NB4 (cell line): ENCODE results near the gene MSMO1.
A peak's percentile ranks its signal among the peaks of the same experiment; 100 is the strongest.

Experiments used
- DNase-seq: peaks from one replicate; pipeline ENCODE4 v3.0.0; 2010; ENCODE audit warnings: low read depth
- H3K4me3 ChIP-seq: one replicate; pipeline ENCODE4 v1.5.1; 2011; ENCODE audit warnings: mild to moderate bottlenecking, low read depth, low read length, moderate library complexity
- MYC ChIP-seq: IDR thresholded peaks from 2 replicates; pipeline ENCODE4 v1.6.1; 2011; ENCODE audit warnings: low read depth, low read length
- POLR2A ChIP-seq: IDR thresholded peaks from 2 replicates; pipeline ENCODE4 v1.6.1; 2011; ENCODE audit warnings: mild to moderate bottlenecking; ENCODE audit not compliant: insufficient read length; ENCODE audit errors: extremely low read depth
- TF ChIP-seq, protein P1 (sequence below): IDR thresholded peaks from one replicate; pipeline ENCODE4 v1.5.1; 2012; ENCODE audit warnings: low read depth, low read length
- TF ChIP-seq, protein P2 (sequence below): IDR thresholded peaks from 2 replicates; pipeline ENCODE4 v1.6.1; 2011; ENCODE audit warnings: low read depth, low read length

The MSMO1 gene

DNA sequence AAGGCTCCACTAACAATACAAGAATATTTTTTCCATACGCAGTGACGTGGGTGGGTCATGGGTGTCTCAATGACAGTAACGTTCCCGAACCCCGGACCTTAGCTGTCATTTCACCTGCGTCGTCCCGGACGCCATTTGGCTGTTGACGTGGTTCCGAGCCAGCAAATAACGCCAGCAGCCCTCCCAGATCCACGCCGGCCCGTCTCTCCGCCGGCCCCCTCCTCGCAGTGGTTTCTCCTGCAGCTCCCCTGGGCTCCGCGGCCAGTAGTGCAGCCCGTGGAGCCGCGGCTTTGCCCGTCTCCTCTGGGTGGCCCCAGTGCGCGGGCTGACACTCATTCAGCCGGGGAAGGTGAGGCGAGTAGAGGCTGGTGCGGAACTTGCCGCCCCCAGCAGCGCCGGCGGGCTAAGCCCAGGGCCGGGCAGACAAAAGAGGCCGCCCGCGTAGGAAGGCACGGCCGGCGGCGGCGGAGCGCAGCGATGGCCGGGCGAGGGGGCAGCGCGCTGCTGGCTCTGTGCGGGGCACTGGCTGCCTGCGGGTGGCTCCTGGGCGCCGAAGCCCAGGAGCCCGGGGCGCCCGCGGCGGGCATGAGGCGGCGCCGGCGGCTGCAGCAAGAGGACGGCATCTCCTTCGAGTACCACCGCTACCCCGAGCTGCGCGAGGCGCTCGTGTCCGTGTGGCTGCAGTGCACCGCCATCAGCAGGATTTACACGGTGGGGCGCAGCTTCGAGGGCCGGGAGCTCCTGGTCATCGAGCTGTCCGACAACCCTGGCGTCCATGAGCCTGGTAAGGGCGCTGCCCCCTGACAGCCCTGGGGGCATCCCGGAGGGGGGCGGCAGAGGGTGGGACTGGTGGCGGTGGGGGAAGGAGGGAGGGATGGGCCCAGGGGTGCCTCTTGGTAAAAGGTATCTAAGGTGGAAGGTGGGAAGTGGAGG lies 51.5 kb downstream of the MSMO1 start, which contains the start of gene CPE:
CPE (plus strand) TSS at position 264 of the 933 bp plus-strand sequence; CDS start at position 478, 214 bp downstream.
- DNase-seq = peak; percentile 66
- TF ChIP-seq, protein P1, sequence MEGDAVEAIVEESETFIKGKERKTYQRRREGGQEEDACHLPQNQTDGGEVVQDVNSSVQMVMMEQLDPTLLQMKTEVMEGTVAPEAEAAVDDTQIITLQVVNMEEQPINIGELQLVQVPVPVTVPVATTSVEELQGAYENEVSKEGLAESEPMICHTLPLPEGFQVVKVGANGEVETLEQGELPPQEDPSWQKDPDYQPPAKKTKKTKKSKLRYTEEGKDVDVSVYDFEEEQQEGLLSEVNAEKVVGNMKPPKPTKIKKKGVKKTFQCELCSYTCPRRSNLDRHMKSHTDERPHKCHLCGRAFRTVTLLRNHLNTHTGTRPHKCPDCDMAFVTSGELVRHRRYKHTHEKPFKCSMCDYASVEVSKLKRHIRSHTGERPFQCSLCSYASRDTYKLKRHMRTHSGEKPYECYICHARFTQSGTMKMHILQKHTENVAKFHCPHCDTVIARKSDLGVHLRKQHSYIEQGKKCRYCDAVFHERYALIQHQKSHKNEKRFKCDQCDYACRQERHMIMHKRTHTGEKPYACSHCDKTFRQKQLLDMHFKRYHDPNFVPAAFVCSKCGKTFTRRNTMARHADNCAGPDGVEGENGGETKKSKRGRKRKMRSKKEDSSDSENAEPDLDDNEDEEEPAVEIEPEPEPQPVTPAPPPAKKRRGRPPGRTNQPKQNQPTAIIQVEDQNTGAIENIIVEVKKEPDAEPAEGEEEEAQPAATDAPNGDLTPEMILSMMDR = no peak
- no peak for TF ChIP-seq MYC
- TF ChIP-seq POLR2A = no peak
- TF ChIP-seq, protein P2, sequence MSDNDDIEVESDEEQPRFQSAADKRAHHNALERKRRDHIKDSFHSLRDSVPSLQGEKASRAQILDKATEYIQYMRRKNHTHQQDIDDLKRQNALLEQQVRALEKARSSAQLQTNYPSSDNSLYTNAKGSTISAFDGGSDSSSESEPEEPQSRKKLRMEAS = no peak
- H3K4me3 ChIP-seq = no peak within 1 kb of the TSS

DNA sequence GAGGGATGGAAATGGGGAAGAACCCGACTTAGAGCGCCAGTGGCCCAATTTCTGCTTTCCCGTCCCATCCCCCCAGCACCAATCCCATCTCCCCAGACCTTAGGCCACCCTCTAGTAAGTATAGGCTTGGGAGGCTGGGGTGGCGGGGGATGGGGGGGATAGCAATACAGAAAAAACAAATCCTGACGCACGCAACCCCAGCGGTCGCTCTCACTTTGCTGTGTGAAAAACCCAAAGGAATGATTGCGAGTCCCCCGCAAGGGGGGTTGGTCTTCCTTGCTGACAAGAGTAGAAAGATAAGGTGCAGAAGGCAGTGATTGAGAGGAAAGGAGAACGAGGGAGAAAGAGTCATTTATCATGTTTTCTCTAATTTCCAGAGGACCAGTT lies 52.2 kb downstream of the MSMO1 start:
- TF ChIP-seq, protein P2 = no peak
- TF ChIP-seq MYC (no peak), POLR2A (no peak)
- TF ChIP-seq, protein P1 = no peak
- H3K4me3 ChIP-seq = no peak overlapping the region
- no peak for DNase-seq

DNA sequence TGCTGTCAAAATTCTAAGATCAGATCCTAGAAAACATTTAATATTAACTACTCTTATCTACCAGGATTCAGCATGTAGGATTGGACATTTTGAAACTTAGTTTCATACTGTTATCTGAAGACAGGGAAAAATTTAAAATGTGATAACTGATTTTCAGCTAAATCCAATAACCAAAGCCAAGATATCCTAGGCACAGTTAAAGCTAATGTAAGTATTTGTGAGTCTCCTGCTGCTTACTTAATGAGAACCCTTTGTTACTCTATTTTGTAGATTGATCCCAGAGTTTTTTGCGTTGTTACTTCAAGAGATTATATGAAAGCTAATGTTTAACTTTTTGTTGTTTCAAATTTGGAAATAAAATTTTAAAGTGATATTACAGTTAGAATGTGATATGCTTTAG lies 53.3 kb downstream of the MSMO1 start:
- no peak for DNase-seq
- TF ChIP-seq POLR2A (no peak), MYC (no peak)
- TF ChIP-seq, protein P1 = no peak
- TF ChIP-seq, protein P2 = no peak
- no peak overlapping the region for H3K4me3 ChIP-seq

DNA sequence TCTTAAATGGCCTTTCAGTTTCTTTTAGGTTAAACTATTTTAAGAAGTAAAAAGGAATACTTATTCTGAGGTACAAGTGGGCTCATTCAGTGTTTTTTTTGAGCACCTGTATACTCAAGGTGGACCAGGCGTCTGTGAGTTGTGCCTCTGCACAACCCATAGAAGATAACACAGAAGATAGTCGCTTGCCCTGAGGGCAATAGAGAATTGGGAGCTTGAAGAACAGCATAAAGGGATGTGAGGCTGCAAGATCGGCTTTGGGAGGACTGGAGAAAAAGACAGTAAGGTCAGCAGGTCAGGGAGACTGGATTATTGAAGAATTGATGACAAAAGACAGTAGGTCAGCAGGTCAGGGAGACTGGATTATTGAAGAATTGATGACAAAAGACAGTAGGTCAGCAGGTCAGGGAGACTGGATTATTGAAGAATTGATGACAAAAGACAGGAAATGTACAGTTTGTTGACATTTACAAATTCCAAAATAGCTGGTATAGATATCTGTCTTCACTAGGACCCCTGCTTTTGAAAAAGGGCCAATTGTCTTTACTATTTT lies 54.4 kb downstream of the MSMO1 start:
- no peak overlapping the region for H3K4me3 ChIP-seq
- no peak for TF ChIP-seq POLR2A
- TF ChIP-seq, protein P1 = no peak
- TF ChIP-seq, protein P2 = no peak
- DNase-seq = no peak

DNA sequence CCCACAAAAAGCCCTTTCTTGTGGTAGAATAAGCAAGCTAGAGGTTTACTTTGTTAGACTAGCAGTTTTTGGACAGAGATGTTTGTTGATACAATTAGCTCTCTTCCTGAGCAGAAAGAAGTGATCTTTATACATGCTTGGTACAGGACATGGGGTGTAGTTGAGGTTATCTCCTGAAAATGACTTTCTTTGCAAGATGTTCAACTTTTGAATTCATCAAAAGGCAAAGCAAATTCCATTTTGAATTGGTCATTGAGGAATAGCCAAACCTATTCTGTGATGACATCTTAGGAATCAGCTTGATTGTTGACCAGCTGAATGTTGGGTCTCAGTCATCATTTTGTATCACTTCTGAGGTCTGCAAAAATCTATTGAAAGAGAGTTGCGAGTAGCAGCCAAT lies 55.2 kb downstream of the MSMO1 start:
- DNase-seq = no peak
- TF ChIP-seq MYC (no peak), POLR2A (no peak)
- TF ChIP-seq, protein P1 = no peak
- TF ChIP-seq, protein P2 = no peak
- no peak overlapping the region for H3K4me3 ChIP-seq
